AG09309 (cell line): ENCODE results near the gene PPP1R8.

Experiments
- DNase-seq: peaks from one replicate; pipeline ENCODE4 v3.0.0-alpha.2; 2010; ENCODE audit warnings: low read depth
- H3K4me3 ChIP-seq: 2 replicates; pipeline ENCODE4 v1.5.1; 2011; ENCODE audit warnings: mild to moderate bottlenecking, low read depth, low read length, moderate library complexity; ENCODE audit not compliant: control insufficient read depth
- TF ChIP-seq, protein P1 (sequence below): IDR thresholded peaks from 2 replicates; pipeline ENCODE4 v1.5.1; 2011; ENCODE audit warnings: mild to moderate bottlenecking, low read depth, low read length, inconsistent platforms; ENCODE audit not compliant: insufficient read depth, control insufficient read depth; ENCODE audit errors: missing control alignments

The PPP1R8 gene

DNA sequence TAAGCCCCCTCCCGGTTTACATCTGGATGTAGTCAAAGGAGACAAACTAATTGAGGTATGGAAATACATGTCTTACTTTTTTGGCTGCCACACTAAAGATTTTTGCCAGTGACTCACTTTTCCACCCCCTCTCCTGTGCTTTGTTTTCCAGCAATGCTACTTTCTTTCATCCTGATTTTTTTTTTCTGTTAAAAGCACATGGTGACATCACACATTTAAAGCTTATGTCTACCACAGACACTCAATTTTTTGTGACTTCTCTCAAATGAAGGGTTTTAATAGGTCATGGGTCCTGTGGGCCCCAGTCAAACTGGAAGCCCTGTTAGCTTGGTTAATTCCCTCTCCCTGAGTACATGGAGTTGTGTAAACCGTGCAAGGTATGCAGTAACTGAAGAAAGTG is 2.2 kb downstream of the PPP1R8 start:
- TF ChIP-seq, protein P1, sequence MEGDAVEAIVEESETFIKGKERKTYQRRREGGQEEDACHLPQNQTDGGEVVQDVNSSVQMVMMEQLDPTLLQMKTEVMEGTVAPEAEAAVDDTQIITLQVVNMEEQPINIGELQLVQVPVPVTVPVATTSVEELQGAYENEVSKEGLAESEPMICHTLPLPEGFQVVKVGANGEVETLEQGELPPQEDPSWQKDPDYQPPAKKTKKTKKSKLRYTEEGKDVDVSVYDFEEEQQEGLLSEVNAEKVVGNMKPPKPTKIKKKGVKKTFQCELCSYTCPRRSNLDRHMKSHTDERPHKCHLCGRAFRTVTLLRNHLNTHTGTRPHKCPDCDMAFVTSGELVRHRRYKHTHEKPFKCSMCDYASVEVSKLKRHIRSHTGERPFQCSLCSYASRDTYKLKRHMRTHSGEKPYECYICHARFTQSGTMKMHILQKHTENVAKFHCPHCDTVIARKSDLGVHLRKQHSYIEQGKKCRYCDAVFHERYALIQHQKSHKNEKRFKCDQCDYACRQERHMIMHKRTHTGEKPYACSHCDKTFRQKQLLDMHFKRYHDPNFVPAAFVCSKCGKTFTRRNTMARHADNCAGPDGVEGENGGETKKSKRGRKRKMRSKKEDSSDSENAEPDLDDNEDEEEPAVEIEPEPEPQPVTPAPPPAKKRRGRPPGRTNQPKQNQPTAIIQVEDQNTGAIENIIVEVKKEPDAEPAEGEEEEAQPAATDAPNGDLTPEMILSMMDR, result no peak
- H3K4me3 ChIP-seq, result no peak overlapping the region
- no peak for DNase-seq

DNA sequence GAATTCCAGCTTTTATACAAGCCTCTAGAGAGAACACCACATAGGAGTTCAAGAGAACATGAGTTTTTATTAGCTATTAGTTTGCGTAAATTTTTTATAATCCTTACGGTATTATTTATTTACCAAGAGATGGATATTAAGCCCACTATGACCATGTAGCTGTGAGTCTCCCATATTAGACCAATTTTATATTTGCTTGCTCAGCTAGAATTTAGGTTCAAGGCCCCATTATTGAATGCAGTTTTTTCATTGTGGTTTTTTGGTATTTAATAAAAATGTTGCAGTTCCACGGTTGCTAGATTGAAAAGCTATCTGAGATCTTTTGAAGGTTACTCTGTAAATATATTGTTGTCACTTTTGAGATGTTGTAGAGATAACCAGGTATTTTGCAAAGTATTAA is 2.9 kb downstream of the PPP1R8 start:
- TF ChIP-seq, protein P1, result no peak
- H3K4me3 ChIP-seq, result no peak overlapping the region
- no peak for DNase-seq

DNA sequence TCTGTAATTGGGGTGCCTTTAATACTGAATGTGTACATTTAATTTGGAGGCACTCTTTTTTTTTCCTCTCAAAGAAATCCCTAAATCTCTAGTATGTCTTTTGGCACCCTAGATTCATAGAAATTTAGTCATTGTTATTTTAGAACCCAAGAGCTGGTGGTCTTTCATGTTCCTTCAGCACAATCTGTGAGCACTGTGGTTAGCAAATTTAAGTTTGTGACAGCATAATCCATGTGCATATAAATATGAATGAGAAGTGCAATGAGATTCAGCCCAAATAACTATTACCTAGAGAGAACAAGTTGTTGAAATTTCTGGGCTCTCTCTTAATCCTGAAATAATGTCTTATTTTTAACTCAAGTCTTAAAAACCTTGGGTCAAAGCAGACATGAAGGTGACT is 4.5 kb downstream of the PPP1R8 start:
- DNase-seq, result no peak
- TF ChIP-seq, protein P1, result no peak
- H3K4me3 ChIP-seq, result no peak overlapping the region

DNA sequence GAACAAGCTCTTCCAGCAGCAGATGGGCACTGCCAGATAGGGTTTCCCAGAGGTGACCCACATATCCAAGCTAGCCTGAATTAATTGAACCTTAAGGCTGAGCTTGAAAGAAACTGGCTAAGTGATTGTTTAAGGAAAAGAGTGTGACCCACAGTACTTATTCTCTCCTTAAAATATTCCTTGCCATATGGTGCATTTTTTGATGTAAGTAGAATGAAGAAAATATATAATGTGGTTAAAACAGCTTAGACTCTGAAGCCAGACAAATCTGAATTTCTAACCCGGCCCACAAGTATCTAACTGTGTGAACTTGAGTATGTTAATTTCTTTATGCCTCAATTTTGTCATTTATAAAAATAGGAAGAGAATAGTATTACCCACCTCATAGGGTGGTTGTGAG is 4.9 kb downstream of the PPP1R8 start:
- TF ChIP-seq, protein P1, result no peak
- no peak overlapping the region for H3K4me3 ChIP-seq
- DNase-seq, result no peak

DNA sequence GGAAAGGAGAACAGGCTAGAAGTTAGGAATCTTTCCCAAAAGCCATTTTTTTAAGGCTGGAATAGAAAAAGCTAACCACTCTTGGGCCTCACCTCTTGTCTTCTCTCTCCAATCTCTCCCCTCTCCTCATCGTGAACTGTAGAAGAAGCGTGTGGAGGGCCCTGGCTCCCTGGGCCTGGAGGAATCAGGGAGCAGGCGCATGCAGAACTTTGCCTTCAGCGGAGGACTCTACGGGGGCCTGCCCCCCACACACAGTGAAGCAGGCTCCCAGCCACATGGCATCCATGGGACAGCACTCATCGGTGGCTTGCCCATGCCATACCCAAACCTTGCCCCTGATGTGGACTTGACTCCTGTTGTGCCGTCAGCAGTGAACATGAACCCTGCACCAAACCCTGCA is 19.4 kb downstream of the PPP1R8 start:
- H3K4me3 ChIP-seq, result no peak overlapping the region
- DNase-seq, result no peak
- TF ChIP-seq, protein P1, result no peak

DNA sequence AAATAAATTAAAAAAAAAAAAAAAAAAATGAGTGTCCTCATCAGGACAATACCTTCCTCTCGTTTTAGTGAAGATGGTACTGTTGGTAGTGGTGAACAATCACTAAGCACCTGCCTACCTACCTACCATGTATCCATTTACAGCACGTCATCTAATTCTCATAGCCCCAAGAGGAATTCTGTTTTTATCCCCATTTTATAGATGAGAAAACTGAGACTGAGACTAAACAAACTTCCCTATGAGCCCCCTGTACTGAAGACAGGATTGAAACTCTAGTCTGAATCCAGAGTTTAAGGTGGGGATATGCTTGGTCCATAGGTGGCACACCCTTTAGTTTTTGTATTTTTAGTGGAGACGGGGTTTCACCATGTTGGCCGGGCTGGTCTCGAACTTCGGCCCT is 24.5 kb downstream of the PPP1R8 start:
- no peak overlapping the region for H3K4me3 ChIP-seq
- DNase-seq, result no peak
- TF ChIP-seq, protein P1, result no peak
